Activated B cell treated with CpG ODN at 0.5 μM for 24 hours (primary cell): Measurements from ENCODE around the gene ETV3L. TPM values are rescaled to one million over a fixed set of nuclear protein-coding genes. Genes with fewer than 3 reads are reported as not detected.

Experiments
- ATAC-seq: fragments of 200-7000 bp; cut with Tn5 transposase; one replicate; pipeline ENCODE4 v1.10.0; 2021; ENCODE audit warnings: low read depth, mild to moderate bottlenecking, moderate library complexity
- CTCF ChIA-PET: fragments of 350-600 bp; sonication (Branson Sonifier 250); formaldehyde crosslinking; loops from one replicate; lab custom pipeline; 2021; ENCODE audit warnings: antibody characterized with exemption; lab: Charles Lee
- POLR2A ChIA-PET: fragments of 350-600 bp; sonication (Branson Sonifier 250); formaldehyde crosslinking; loops from one replicate; lab custom pipeline; 2021; ENCODE audit warnings: antibody characterized with exemption; lab: Charles Lee
- DNase-seq: peaks from one replicate; pipeline ENCODE4 v3.0.0; 2022
- H3K27ac Mint-ChIP-seq: one replicate; pipeline ENCODE4 v1.8.0; 2020; ENCODE audit warnings: mixed read lengths
- H3K27me3 Mint-ChIP-seq: one replicate; pipeline ENCODE4 v1.8.0; 2021; ENCODE audit warnings: mixed read lengths
- H3K36me3 Mint-ChIP-seq: one replicate; pipeline ENCODE4 v1.8.0; 2021; ENCODE audit warnings: low read depth, mixed read lengths
- H3K4me1 Mint-ChIP-seq: one replicate; pipeline ENCODE4 v1.8.0; 2021; ENCODE audit warnings: mixed read lengths
- H3K4me3 Mint-ChIP-seq: one replicate; pipeline ENCODE4 v1.8.0; 2020; ENCODE audit warnings: mild to moderate bottlenecking, mixed read lengths
- H3K9me3 Mint-ChIP-seq: one replicate; pipeline ENCODE4 v1.8.0; 2020; ENCODE audit warnings: mixed read lengths
- CTCF ChIP-seq: fragments of 200-600 bp; IDR thresholded peaks from one replicate; pipeline ENCODE4 v1.8.0; 2022; ENCODE audit warnings: antibody characterized with exemption, mild to moderate bottlenecking
- intact Hi-C: fragments of 100-400 bp; cut with micrococcal nuclease; formaldehyde crosslinking; loops from one replicate; pipeline ENCODE4 v1.15.1; 2024
- total RNA-seq: library from RNA; stranded (reverse); gene quantifications from 2 replicates; pipeline ENCODE4 v1.2.3, GENCODE V29; 2022

The ETV3L gene
- total RNA-seq, 1 donor from 2014 or later: not detected

DNA sequence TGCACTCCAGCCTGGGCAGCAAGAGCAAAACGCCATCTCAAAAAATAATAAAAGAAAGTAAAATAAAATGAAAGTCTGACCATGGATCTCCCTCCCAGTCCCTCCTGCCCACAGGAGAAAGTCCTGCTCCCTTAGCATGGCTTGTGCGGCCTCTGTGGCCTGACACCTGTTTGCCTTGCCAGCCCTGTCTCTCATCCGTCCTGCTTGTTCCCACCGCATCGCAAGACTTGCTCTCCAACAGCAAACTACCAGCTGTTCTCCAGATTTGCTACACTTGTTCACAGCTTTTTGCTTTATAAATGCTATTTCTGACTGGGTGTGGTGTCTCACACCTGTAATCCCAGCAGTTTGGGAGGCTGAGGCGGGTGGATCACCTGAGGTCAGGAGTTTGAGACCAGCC is 2.7 kb downstream of the ETV3L start:
- Mint-ChIP-seq H3K4me1 (no peaks in the 10 kb centered on the region), H3K36me3 (no peaks in the 10 kb centered on the region), H3K27ac (no peak overlapping the region), H3K4me3 (no peak overlapping the region), H3K27me3 (no peaks in the 10 kb centered on the region), H3K9me3 (no peaks in the 10 kb centered on the region)
- intact Hi-C loops: no loop called here
- CTCF ChIA-PET: interaction anchor here (1.0 to 5.9 kb wide), 2 partner anchors 22 to 59 kb away, joined by 3 to 42 read pairs; no protein-coding TSS in a partner anchor
- DNase-seq (no peak), ATAC-seq (no peak)
- no peak for TF ChIP-seq CTCF
- POLR2A ChIA-PET: no interaction called here

DNA sequence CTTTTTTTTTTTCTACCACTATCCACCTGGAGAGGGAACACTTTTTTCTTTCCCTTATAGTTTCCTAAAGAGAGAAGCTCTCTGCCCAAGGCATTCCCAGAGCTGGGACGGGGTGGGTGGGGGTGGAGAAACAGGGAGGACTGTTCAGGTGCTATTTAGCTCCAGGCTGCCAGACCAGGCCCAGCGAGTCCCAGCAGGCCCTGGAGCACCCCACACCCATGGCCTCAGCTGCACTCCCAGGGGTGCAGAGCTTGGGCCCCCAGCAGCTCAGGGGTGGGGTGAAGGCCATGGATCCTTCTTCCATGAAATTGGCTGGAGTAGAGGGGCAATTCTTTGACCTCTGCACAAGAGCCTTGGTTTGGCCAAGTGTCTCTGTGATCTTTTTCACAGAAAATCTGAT is 4.1 kb downstream of the ETV3L start:
- H3K9me3 Mint-ChIP-seq: no peaks in the 10 kb centered on the region
- intact Hi-C loops: no loop called here
- H3K27me3 Mint-ChIP-seq: peaks cover under 1% of the 10 kb centered on the region
- H3K36me3 Mint-ChIP-seq: no peaks in the 10 kb centered on the region
- ATAC-seq (no peak), DNase-seq (no peak)
- no peak overlapping the region for H3K4me3 Mint-ChIP-seq
- ChIA-PET POLR2A (no interaction called here), CTCF (interaction anchor here (1.0 to 5.9 kb wide), 2 partner anchors 60 to 400 kb away, joined by 3 to 42 read pairs; no protein-coding TSS in a partner anchor)
- H3K27ac Mint-ChIP-seq: no peak overlapping the region
- TF ChIP-seq CTCF: no peak
- H3K4me1 Mint-ChIP-seq: no peaks in the 10 kb centered on the region

- CTCF ChIA-PET: interaction anchor here (1.0 to 5.9 kb wide), 2 partner anchors 61 to 400 kb away, joined by 3 to 42 read pairs; no protein-coding TSS in a partner anchor
- H3K36me3 Mint-ChIP-seq: no peaks in the 10 kb centered on the region
- H3K27me3 Mint-ChIP-seq: peaks cover 6% of the 10 kb centered on the region
- no peak overlapping the region for H3K27ac Mint-ChIP-seq
- POLR2A ChIA-PET: no interaction called here
- TF ChIP-seq CTCF: no peak
- H3K4me3 Mint-ChIP-seq: no peak overlapping the region
- intact Hi-C loops: no loop called here
- H3K9me3 Mint-ChIP-seq: no peaks in the 10 kb centered on the region
- DNase-seq: no peak
- no peaks in the 10 kb centered on the region for H3K4me1 Mint-ChIP-seq
- no peak for ATAC-seq
Measured at GRCh38 chr1:157095091-157095490, 4.5 kb downstream of the ETV3L start.

- Mint-ChIP-seq H3K36me3 (no peaks in the 10 kb centered on the region), H3K4me1 (no peaks in the 10 kb centered on the region), H3K27ac (no peak overlapping the region), H3K4me3 (no peak overlapping the region), H3K27me3 (peaks cover 11% of the 10 kb centered on the region), H3K9me3 (no peaks in the 10 kb centered on the region)
- TF ChIP-seq CTCF: no peak
- ChIA-PET POLR2A (interaction anchor here (1.0 kb wide), 1 partner anchor 63 kb away, joined by 3 read pairs; no protein-coding TSS in a partner anchor), CTCF (interaction anchor here (5.9 kb wide), 1 partner anchor 63 kb away, joined by 42 read pairs; no protein-coding TSS in a partner anchor)
- no peak for ATAC-seq
- DNase-seq: no peak
- intact Hi-C loops: no loop called here
Measured at GRCh38 chr1:157092831-157093230, 6.8 kb downstream of the ETV3L start.

DNA sequence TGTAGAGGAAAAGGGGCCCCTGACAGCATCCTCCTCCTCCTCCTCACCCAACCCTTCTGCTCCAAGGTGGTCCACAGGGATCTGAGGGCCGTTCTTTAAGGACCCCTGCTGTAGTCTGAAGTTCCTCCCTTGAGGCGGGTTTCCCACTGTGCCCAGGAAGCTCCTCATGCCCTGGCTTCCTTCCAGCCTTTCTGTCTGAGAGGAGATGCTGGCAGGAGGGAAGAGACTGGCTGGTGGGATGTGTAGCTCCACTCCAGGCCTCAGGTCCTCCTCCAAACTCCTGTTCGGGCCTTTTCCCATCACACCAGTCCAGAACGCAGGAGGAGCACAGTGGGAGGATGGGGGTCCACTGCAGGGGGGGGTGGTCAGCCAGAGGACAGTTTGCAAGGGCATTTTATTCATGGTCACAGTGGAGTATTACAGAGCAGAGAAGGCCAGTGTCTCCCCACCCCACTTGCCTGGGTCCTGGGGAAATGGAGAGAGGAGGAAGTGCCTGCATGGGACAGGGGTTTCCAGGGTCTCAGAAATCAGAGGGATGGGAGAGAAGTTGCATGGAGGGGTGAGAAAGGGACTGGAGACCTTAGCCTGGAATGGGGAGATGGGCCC is 7.8 kb downstream of the ETV3L start:
- DNase-seq (no peak), ATAC-seq (no peak)
- ChIA-PET CTCF (interaction anchor here (0.8 to 6.9 kb wide), 3 partner anchors 41 to 63 kb away, joined by 3 to 388 read pairs (median 21); no protein-coding TSS in a partner anchor), POLR2A (interaction anchor here (0.6 kb wide), 1 partner anchor 372 kb away, joined by 4 read pairs; no protein-coding TSS in a partner anchor)
- H3K4me1 Mint-ChIP-seq: no peaks in the 10 kb centered on the region
- peaks cover 11% of the 10 kb centered on the region for H3K27me3 Mint-ChIP-seq
- intact Hi-C loops: loop anchor here (2.0 kb wide), 1 partner anchor 405 kb away; no protein-coding TSS in a partner anchor
- H3K27ac Mint-ChIP-seq: no peak overlapping the region
- TF ChIP-seq CTCF: no peak
- no peaks in the 10 kb centered on the region for H3K9me3 Mint-ChIP-seq
- H3K4me3 Mint-ChIP-seq: no peak overlapping the region
- no peaks in the 10 kb centered on the region for H3K36me3 Mint-ChIP-seq
